HK-2 (cell line): ENCODE measurements around the gene GPSM1.

Experiments used
- DNase-seq: peaks from one replicate; pipeline ENCODE4 v3.0.0-alpha.2; 2018; ENCODE audit not compliant: unreplicated experiment

GPSM1 gene

DNA sequence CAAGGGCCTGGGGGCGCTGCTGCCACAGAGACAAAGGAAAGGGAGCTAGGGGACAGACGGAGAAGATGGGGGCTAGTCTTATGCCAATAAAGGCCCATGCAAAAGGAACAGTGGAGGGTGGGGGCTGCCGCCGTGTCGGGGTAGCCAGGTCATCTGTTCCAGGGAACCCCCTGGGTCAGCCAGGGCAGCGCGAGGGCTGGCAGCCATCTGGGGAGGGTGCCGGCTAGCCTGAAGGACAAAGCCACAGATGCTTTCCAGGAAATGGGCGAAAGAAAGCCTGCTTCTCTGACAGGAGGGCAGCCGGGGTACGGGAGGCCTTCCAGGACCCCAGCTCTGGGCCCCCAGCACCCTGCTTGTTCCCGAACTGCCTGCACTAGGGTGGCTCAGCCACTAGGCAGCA lies 47.8 kb downstream of the GPSM1 start:
- no peak for DNase-seq

- no peak for DNase-seq
Measured at GRCh38 chr9:136376457-136376856, 49.1 kb downstream of the GPSM1 start.

DNA sequence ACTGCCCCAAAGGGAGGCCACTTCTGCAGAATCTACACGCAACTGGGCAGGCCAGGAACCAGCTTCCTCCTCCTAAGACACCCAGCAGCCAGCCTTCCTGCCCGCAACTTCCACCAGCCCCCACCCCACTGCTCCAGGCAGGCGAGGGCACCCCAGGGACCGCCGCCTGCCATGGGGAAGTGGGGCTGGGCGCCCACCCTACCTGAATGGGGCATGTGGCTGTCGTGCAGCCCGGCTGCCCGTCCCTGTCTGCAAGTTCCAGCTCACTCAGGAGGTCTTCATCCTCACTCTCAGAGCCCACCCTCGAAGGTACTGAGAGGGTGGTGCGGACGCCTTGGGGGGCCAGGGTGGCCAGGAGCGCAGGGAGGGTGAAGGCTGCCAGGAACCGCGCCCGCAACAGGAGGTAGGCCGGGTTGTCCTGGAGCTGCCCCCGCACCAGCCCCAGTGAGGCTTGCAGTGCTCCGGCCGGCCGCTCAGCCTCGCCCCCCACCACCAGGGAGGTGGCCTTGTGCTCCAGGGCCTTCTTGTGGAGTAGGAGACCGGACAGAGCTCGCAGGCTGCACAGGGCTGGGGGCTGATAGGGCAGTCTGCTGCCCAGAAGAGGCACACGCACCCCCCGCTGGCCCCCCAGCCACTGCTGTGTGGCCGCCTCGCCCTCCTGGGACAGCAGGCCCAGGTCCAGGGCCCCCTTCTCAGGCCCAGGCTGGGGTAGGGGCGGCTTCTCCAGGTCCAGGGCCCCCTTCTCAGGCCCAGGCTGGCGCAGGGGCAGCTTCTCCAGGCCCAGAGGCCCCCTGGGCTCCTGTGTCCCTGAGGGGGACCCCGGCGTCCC lies 50.2 kb downstream of the GPSM1 start:
- DNase-seq: no peak

DNA sequence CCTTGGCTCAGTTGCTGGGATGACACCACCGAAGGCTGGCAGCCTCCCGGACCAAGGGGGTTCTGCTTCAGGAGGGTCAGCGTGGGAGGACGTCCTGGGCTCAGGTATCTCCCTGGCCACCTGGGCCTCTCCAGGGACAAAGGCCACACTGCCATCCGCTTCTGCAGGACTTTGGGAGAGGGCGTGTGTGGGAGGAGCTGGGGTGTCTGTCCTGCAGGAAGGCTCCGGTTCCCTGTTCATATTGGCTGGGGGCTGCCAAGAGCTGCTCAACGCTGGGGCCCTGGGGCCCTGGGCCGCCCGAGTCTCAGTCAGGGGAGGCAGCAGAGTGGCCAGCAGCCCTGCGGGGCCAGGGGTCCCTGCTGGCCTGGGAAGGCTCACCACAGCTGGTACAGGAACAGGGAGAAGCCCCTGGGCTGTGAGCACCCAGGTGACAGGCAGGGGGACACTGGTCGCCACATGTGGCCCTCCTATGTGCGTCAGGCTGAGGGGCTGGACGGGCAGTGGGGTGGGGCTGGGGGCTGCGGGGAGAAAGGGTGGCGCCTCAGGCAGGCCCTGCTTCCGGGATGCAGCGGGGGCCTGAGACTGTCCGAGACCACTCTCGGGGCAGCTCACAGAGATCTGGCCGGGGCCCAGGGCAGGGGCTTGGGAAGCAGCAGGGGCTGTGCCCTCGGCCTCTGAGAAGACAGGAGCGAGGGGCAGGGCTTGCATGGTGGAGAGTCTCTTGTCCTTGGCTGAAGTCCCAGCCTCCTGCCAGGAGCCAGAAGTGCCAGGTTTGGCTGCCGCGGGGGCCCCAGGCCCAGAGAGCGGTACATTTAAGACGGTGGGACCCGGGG lies 51.0 kb downstream of the GPSM1 start:
- no peak for DNase-seq

- no peak for DNase-seq
Measured at GRCh38 chr9:136379003-136379287, 51.6 kb downstream of the GPSM1 start.

- no peak for DNase-seq
Measured at GRCh38 chr9:136379401-136379800, 52.1 kb downstream of the GPSM1 start.

DNA sequence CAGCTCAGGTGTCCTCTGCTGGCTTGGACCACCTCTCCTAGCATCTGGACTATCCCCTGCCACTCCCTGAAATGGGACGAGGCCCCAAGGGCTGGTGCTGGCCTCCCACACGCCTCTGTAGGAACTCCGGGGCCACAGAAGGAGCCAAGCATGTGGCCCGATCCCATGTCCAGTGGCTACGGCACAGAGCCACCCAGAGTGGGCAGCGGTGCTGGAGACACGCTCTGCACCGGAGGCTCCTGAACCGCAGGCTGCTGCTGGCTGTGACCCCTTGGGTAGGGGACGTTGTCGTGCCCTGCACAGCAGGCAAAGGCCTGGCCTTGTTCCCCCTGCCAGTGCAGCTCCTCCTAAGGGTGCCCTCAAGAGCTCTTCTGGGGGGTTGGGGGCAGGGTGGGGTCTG lies 52.6 kb downstream of the GPSM1 start:
- no peak for DNase-seq

- no peak for DNase-seq
Measured at GRCh38 chr9:136380381-136380780, 53.0 kb downstream of the GPSM1 start.

GRCh38 chr9:136381311-136381710 lies 54.0 kb downstream of the GPSM1 start:
- no peak for DNase-seq

- no peak for DNase-seq
Measured at GRCh38 chr9:136381966-136382513, 54.7 kb downstream of the GPSM1 start.

- no peak for DNase-seq
Measured at GRCh38 chr9:136383436-136383835, 56.1 kb downstream of the GPSM1 start.

DNA sequence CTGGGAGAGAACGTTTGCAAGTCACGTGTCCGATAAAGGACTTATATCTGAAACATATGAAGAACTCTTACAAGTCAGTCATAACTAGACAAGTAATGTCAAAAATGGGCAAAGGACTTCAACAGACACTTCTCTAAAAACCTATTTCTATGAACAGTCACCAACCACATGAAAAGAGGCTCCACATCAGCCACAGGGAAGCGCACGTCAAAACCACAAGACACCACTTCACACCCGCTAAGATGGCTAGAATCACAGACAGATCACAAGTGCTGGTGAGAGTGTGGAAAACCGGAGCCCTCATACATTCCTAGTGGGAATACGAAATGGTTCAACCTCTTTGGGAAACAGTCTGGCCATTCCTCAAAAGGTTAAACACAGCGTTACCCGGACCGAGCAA lies 57.7 kb downstream of the GPSM1 start:
- DNase-seq: no peak

- DNase-seq: no peak
Measured at GRCh38 chr9:136386018-136386417, 58.7 kb downstream of the GPSM1 start.

DNA sequence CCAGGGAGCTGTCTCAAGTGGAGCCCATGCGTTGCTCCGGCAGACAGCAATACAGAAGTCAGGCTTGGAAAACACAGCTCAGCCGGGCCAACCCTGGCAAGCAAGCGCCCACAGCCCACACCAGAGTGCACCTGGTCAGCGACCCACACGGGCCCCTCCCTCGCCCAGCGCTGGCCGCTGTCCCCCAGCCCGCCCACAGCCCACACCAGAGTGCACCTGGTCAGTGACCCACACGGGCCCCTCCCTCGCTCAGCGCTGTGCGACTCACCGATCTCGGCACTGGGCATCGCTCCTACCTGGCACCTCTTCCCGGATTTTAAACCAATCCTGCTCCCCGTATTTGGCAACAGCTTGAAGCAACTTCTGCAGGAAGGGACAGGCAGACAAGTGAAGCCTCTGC lies 59.9 kb downstream of the GPSM1 start:
- DNase-seq: no peak

GRCh38 chr9:136389396-136389795 lies 62.1 kb downstream of the GPSM1 start:
- DNase-seq: no peak

DNA sequence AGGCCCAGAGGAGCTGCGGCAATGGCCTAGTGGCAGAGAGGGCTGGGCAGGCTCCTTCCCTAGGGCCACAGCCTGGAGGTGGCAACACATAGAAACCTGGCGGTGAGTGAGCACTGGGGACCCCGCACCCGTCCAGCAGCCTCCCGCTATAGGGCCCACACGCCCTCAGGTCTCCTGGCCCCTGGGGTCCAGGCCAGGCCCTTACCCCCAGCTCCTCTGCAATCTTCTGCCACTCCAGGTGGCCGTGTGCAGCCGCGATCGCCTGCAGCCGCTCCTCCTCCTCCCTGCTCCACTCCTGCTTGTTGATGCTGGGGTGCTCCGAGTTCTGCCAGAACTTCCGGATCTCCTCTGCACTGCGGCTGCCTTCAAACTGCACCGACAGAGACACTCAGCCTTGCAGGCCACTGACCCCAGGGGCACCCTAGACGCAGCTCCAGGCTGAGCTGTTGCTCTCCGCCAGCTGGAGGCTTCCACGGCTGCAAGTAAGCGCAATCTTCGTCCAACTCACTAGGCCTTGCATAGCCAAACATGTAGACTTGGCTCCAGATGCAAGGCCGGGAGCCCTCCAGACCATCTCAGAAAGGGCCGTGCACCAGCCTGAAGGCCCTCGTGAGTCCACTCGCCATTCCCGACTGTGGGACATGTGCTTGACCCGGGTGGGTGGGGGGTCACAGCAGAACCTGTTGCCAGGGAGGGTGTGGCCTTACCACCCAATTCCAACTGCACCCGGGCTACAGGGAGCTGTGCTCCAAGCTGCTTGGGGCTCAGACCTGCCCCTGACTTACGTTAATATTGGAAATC lies 64.6 kb downstream of the GPSM1 start:
- DNase-seq: no peak

DNA sequence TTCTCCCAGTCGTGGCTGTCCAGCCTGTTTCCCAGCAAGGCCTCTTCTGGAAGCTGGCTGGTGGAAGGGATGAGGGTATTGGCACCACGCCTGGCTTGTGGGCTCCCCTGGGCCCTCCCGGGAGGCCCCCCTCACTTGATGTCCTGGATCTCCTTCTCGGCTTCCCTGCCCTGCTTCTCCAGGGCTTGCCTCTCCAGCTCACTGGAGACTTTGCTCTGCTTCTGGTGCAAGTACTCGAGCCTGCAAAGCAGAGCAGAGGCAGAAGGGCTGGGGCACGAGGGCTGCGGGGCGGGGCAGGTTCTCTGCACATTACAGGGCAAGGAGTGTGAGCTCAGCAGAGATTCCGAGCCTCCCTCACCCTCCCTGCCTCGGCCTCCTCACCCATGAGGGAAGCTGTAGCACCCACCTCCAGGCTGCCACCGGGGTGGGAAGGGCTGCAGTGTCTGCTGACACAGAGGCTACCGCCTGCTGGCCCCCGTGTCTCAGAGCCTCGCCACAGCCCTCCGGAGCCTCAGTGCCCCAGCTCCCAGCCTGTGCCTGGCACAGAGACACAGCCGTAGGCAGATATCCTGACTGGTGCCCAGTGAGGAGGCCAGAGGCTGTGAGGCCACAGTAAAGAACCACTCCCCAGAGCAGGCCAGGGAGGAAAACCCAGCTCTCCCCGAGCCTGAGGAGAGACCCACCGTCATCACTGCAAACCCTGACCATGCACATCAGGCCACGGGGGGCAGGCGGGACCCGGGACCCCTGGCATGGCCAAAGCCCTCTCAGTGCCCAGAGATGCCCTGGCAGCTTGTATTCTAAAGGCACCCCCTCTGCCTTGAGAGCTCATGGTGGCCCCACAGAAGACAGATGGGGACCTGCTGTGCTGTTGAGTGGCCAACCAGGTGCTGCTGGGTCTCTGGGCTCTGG lies 65.5 kb downstream of the GPSM1 start:
- DNase-seq: no peak

DNA sequence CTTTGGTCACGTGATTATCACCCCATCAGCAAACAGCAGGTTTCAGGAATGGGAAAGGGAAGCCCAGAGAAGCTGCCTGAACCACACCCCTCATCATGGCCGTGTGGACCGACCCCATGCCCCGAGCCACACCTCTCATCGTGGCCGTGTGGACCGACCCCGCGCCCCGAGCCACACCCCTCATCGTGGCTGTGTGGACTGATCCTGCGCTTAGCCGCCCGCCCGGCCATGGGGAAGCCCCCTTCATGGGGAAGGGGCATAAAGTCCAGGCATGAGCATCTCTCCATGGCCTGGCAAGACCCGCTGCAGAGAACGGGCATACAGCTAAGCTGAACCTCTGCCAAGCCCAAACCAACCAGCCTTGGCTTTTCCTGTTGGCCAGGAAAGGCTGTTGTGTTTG lies 66.2 kb downstream of the GPSM1 start:
- DNase-seq: no peak

DNA sequence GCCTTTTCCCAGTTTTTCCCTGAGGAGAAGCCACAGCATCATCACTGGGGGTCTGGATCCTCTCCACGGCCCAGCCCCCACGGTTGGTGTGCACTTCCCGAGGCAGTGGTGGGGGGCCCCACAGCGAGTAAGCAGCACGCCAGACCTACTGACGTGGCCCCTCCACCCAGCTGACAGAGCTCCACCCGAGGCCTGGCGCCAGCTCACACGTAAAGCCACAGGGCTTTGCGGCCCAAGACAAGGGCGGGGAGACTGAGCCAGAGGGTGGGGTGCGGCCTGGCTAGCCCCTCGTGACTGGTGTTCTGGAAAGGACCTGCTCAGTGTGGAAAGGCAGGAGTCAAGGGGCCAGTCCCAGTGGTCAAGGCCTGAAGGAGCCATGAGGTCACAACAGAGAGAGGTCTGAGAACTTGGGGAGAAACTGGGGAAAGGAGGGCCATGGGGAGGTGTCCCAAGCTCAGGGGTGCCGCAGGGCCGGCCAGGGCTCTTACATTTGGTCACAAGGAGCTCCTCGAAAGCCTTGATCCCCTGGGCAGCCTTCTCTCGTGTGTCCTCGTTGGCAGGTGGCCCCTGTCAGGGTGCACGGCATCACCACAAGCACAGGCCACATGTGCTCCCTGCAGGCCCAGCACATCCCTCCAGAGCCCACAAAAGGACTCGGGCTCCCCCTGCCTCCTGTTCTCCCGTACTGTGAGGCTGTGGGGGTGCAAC lies 67.1 kb downstream of the GPSM1 start:
- DNase-seq: no peak

GRCh38 chr9:136395020-136395340 lies 67.6 kb downstream of the GPSM1 start:
- DNase-seq: no peak
